Rectal smooth muscle tissue (tissue), 1 donor: Measurements from ENCODE around the gene WDSUB1.

Source experiments
- H3K27ac ChIP-seq: one replicate; pipeline ENCODE4 v1.7.0; 2013; ENCODE audit warnings: low read depth, low read length, inconsistent platforms
- H3K27me3 ChIP-seq: one replicate; pipeline ENCODE4 v1.7.0; 2013; ENCODE audit warnings: low read length; ENCODE audit not compliant: control insufficient read depth, insufficient read depth
- H3K36me3 ChIP-seq: one replicate; pipeline ENCODE4 v1.7.0; 2013; ENCODE audit warnings: low read length; ENCODE audit not compliant: control insufficient read depth, insufficient read depth
- H3K4me1 ChIP-seq: one replicate; pipeline ENCODE4 v1.7.0; 2013; ENCODE audit warnings: low read length; ENCODE audit not compliant: control insufficient read depth, insufficient read depth
- H3K4me3 ChIP-seq: one replicate; pipeline ENCODE4 v1.7.0; 2013; ENCODE audit warnings: low read length
- H3K9ac ChIP-seq: one replicate; pipeline ENCODE4 v1.7.0; 2013; ENCODE audit warnings: low read length

WDSUB1 gene

GRCh38 chr2:159256159-159256558 is 30.3 kb downstream of the WDSUB1 start:
- no peak overlapping the region for H3K4me3 ChIP-seq
- H3K27me3 ChIP-seq: no peaks in the 10 kb centered on the region
- no peaks in the 10 kb centered on the region for H3K36me3 ChIP-seq
- H3K9ac ChIP-seq: no peak overlapping the region
- H3K27ac ChIP-seq: no peak overlapping the region
- H3K4me1 ChIP-seq: no peaks in the 10 kb centered on the region

GRCh38 chr2:159252905-159253304 is 33.6 kb downstream of the WDSUB1 start:
- H3K9ac ChIP-seq: no peak overlapping the region
- no peaks in the 10 kb centered on the region for H3K4me1 ChIP-seq
- no peaks in the 10 kb centered on the region for H3K36me3 ChIP-seq
- H3K27me3 ChIP-seq: no peaks in the 10 kb centered on the region
- no peak overlapping the region for H3K4me3 ChIP-seq
- no peak overlapping the region for H3K27ac ChIP-seq

- Histone ChIP-seq H3K9ac (no peak overlapping the region), H3K4me1 (no peaks in the 10 kb centered on the region), H3K36me3 (no peaks in the 10 kb centered on the region), H3K27ac (no peak overlapping the region), H3K27me3 (no peaks in the 10 kb centered on the region), H3K4me3 (no peak overlapping the region)
Observed at GRCh38 chr2:159251296-159252173, 35.0 kb downstream of the WDSUB1 start.

- Histone ChIP-seq H3K4me1 (no peaks in the 10 kb centered on the region), H3K9ac (no peak overlapping the region), H3K36me3 (no peaks in the 10 kb centered on the region), H3K27ac (no peak overlapping the region), H3K27me3 (no peaks in the 10 kb centered on the region), H3K4me3 (no peak overlapping the region)
Observed at GRCh38 chr2:159249990-159250715, 36.4 kb downstream of the WDSUB1 start.

GRCh38 chr2:159246325-159246988 is 40.0 kb downstream of the WDSUB1 start:
- no peak overlapping the region for H3K4me3 ChIP-seq
- no peaks in the 10 kb centered on the region for H3K36me3 ChIP-seq
- H3K27me3 ChIP-seq: no peaks in the 10 kb centered on the region
- H3K9ac ChIP-seq: no peak overlapping the region
- no peaks in the 10 kb centered on the region for H3K4me1 ChIP-seq
- no peak overlapping the region for H3K27ac ChIP-seq

GRCh38 chr2:159243529-159243928 is 43.0 kb downstream of the WDSUB1 start:
- Histone ChIP-seq H3K27me3 (no peaks in the 10 kb centered on the region), H3K4me1 (no peaks in the 10 kb centered on the region), H3K27ac (no peak overlapping the region), H3K9ac (no peak overlapping the region), H3K36me3 (no peaks in the 10 kb centered on the region), H3K4me3 (no peak overlapping the region)

GRCh38 chr2:159234868-159235267 is 51.6 kb downstream of the WDSUB1 start:
- Histone ChIP-seq H3K4me3 (no peak overlapping the region), H3K36me3 (peaks cover 2% of the 10 kb centered on the region), H3K27ac (no peak overlapping the region), H3K9ac (no peak overlapping the region), H3K27me3 (no peaks in the 10 kb centered on the region), H3K4me1 (no peaks in the 10 kb centered on the region)

GRCh38 chr2:159232456-159233170 is 53.9 kb downstream of the WDSUB1 start:
- Histone ChIP-seq H3K4me1 (no peaks in the 10 kb centered on the region), H3K4me3 (no peak overlapping the region), H3K36me3 (peaks cover 20% of the 10 kb centered on the region), H3K9ac (no peak overlapping the region), H3K27ac (no peak overlapping the region), H3K27me3 (no peaks in the 10 kb centered on the region)

GRCh38 chr2:159230145-159230877 is 56.2 kb downstream of the WDSUB1 start:
- Histone ChIP-seq H3K27ac (no peak overlapping the region), H3K9ac (no peak overlapping the region), H3K36me3 (peaks cover 18% of the 10 kb centered on the region), H3K4me3 (no peak overlapping the region), H3K4me1 (no peaks in the 10 kb centered on the region), H3K27me3 (no peaks in the 10 kb centered on the region)

- Histone ChIP-seq H3K27ac (no peak overlapping the region), H3K9ac (no peak overlapping the region), H3K36me3 (peaks cover 22% of the 10 kb centered on the region), H3K4me1 (no peaks in the 10 kb centered on the region), H3K4me3 (no peak overlapping the region), H3K27me3 (no peaks in the 10 kb centered on the region)
Observed at GRCh38 chr2:159229476-159230144, 56.9 kb downstream of the WDSUB1 start.

- no peak overlapping the region for H3K27ac ChIP-seq
Observed at GRCh38 chr2:159228081-159228581, 58.4 kb downstream of the WDSUB1 start.

More at GRCh38 chr2:159228081-159228581, 58.4 kb downstream of the WDSUB1 start:
- no peak overlapping the region for H3K4me3 ChIP-seq
- H3K27me3 ChIP-seq: no peaks in the 10 kb centered on the region
- no peaks in the 10 kb centered on the region for H3K4me1 ChIP-seq
- H3K36me3 ChIP-seq: peaks cover 33% of the 10 kb centered on the region
- H3K9ac ChIP-seq: no peak overlapping the region
